Measurements from ENCODE around the gene GSTM2. TPM values are rescaled to one million over a fixed set of nuclear protein-coding genes. Genes with fewer than 3 reads are reported as not detected.

GSTM2 gene
- total RNA-seq, 2 donors from 2014 or later: 49.0 to 72.4 TPM

GRCh38 chr1:109718495-109718894 is 50.6 kb downstream of the GSTM2 start:
- no peaks in the 10 kb centered on the region for H3K9me3 ChIP-seq
- no peaks in the 10 kb centered on the region for H3K4me1 ChIP-seq (ENCODE audit: control insufficient read depth in 1 of 2, low read depth in 2 of 2)
- no peaks in the 10 kb centered on the region for H3K27me3 ChIP-seq (replicated peaks; ENCODE audit: insufficient read depth)
- ATAC-seq (ENCODE audit: insufficient number of reproducible peaks, low FRiP score, low read depth): no peak
- no peak for TF ChIP-seq CTCF (IDR thresholded peaks at IDR 0.05)
- no peaks in the 10 kb centered on the region for H3K36me3 ChIP-seq
- DNase-seq (ENCODE audit: low spot score): no peak
- no peak overlapping the region for H3K27ac ChIP-seq
- no peak overlapping the region for H3K4me3 ChIP-seq

DNA sequence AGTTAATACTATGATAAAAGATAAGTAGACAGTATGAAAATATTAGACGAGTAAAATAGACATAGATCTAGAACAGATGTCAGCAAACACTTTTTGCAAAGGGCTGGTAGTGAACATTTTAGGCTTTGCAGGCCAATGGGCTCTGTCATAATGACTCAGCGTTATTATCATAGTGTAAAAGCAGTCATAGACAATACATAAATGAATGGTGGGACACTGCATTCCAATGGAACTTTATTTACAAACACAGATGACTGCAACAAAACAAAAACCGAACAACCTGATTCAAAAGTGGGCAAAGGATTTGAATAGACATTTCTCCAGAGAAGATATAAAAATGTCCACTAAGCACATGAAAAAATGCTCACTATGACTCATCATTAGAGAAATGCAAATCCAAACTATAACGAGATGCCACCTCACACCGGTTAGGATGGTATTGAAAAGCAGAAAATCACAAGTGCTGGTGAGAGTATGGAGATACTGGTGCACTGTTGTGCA is 51.5 kb downstream of the GSTM2 start:
- Histone ChIP-seq H3K4me3 (no peak overlapping the region), H3K27ac (no peak overlapping the region), H3K27me3 (replicated peaks; ENCODE audit: insufficient read depth) (no peaks in the 10 kb centered on the region), H3K36me3 (no peaks in the 10 kb centered on the region), H3K4me1 (ENCODE audit: control insufficient read depth in 1 of 2, low read depth in 2 of 2) (no peaks in the 10 kb centered on the region), H3K9me3 (no peaks in the 10 kb centered on the region)
- TF ChIP-seq CTCF (IDR thresholded peaks at IDR 0.05): no peak
- DNase-seq (ENCODE audit: low spot score): no peak
- ATAC-seq (ENCODE audit: insufficient number of reproducible peaks, low FRiP score, low read depth): no peak

DNA sequence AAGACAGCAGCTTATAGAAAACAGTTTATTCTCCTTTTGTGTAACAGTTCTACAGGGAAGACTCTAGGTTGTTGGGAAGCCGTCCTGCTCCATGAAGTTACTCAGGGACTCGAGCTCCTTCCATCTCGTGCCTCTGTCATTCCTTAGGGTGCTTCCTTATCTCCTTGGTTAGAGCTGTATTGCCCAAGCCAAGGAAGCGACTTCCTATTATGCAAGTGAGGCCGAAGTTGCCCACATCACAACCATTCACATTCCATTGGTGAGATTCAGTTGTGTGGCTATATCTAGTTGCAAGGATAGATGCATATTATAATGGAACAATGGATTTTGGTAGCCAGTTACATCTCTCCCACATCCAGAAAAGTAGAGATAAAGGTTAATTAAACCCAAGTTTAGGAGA is 53.2 kb downstream of the GSTM2 start:
- Histone ChIP-seq H3K36me3 (no peaks in the 10 kb centered on the region), H3K27me3 (replicated peaks; ENCODE audit: insufficient read depth) (no peaks in the 10 kb centered on the region), H3K27ac (no peak overlapping the region), H3K9me3 (no peaks in the 10 kb centered on the region), H3K4me1 (ENCODE audit: control insufficient read depth in 1 of 2, low read depth in 2 of 2) (no peaks in the 10 kb centered on the region), H3K4me3 (no peak overlapping the region)
- DNase-seq (ENCODE audit: low spot score): no peak
- no peak for ATAC-seq (ENCODE audit: insufficient number of reproducible peaks, low FRiP score, low read depth)
- TF ChIP-seq CTCF (IDR thresholded peaks at IDR 0.05): no peak

- H3K36me3 ChIP-seq: no peaks in the 10 kb centered on the region
- DNase-seq (ENCODE audit: low spot score) (no peak), ATAC-seq (ENCODE audit: insufficient number of reproducible peaks, low FRiP score, low read depth) (no peak)
- no peak overlapping the region for H3K4me3 ChIP-seq
- H3K27me3 ChIP-seq (replicated peaks; ENCODE audit: insufficient read depth): no peaks in the 10 kb centered on the region
- no peak overlapping the region for H3K27ac ChIP-seq
- H3K9me3 ChIP-seq: no peaks in the 10 kb centered on the region
- TF ChIP-seq CTCF (IDR thresholded peaks at IDR 0.05): no peak
- no peaks in the 10 kb centered on the region for H3K4me1 ChIP-seq (ENCODE audit: control insufficient read depth in 1 of 2, low read depth in 2 of 2)
Measured at GRCh38 chr1:109721971-109722370, 54.1 kb downstream of the GSTM2 start.

- H3K4me3 ChIP-seq: no peak overlapping the region
- ATAC-seq (ENCODE audit: insufficient number of reproducible peaks, low FRiP score, low read depth): no peak
- no peak for DNase-seq (ENCODE audit: low spot score)
- TF ChIP-seq CTCF (IDR thresholded peaks at IDR 0.05): no peak
- H3K4me1 ChIP-seq (ENCODE audit: control insufficient read depth in 1 of 2, low read depth in 2 of 2): no peaks in the 10 kb centered on the region
- no peaks in the 10 kb centered on the region for H3K27me3 ChIP-seq (replicated peaks; ENCODE audit: insufficient read depth)
- H3K36me3 ChIP-seq: no peaks in the 10 kb centered on the region
- H3K9me3 ChIP-seq: no peaks in the 10 kb centered on the region
- no peak overlapping the region for H3K27ac ChIP-seq
Measured at GRCh38 chr1:109722908-109723691, 55.2 kb downstream of the GSTM2 start.

Other genes with a start within 250 kb of the GSTM2 start
- gene PSMA5, start 241.6 kb upstream of the GSTM2 start, total RNA-seq: 10 to 100 TPM; 17.3 to 20.1 TPM
- gene SYPL2, start 201.5 kb upstream of the GSTM2 start, total RNA-seq: 1 to 10 TPM; 4.2 to 6.1 TPM
- gene ATXN7L2, start 184.2 kb upstream of the GSTM2 start, total RNA-seq: 1 to 10 TPM; 3.1 to 7.7 TPM
- gene CYB561D1, start 174.0 kb upstream of the GSTM2 start, total RNA-seq: 10 to 100 TPM in 1 of 2 donors, 1 to 10 TPM in 1; 9.5 to 16.5 TPM
- 10 to 100 TPM in 1 of 2 donors, 1 to 10 TPM in 1; 7.8 to 16.0 TPM for gene AMIGO1, start 158.3 kb upstream of the GSTM2 start, total RNA-seq
- not detected for gene GPR61, start 128.2 kb upstream of the GSTM2 start, total RNA-seq
- gene GNAI3, start 119.4 kb upstream of the GSTM2 start, total RNA-seq: 1 to 10 TPM; 5.4 to 9.3 TPM
- not detected for gene GNAT2, start 48.4 kb upstream of the GSTM2 start, total RNA-seq
- 100 to 1,000 TPM; 169 to 202 TPM for gene AMPD2, start 48.2 kb upstream of the GSTM2 start, total RNA-seq
- 10 to 100 TPM; 15.7 to 28.4 TPM for gene GSTM4, start 12.0 kb upstream of the GSTM2 start, total RNA-seq
- not detected for gene GSTM1, start 19.8 kb downstream of the GSTM2 start, total RNA-seq
- 1 to 10 TPM; 2.0 to 6.9 TPM for gene GSTM5, start 44.2 kb downstream of the GSTM2 start, total RNA-seq
- 10 to 100 TPM; 33.1 to 68.6 TPM for gene GSTM3, start 73.0 kb downstream of the GSTM2 start, total RNA-seq
- 1 to 10 TPM in 1 of 2 donors, not detected in 1; 1.1 TPM for gene EPS8L3, start 95.9 kb downstream of the GSTM2 start, total RNA-seq
- gene CSF1, start 242.8 kb downstream of the GSTM2 start, total RNA-seq: 100 to 1,000 TPM; 146 to 171 TPM

All from thoracic aorta (tissue), 2 donors.